Effector memory CD4-positive, alpha-beta T cell (primary cell): Measurements from ENCODE around the gene DGKG.

ENCODE experiments used
- DNase-seq, 3 donors: peaks; one replicate each; pipeline ENCODE4 v3.0.0-alpha.2; 2020
- H3K27ac ChIP-seq: 2 replicates; pipeline ENCODE4 v1.7.0; 2013; ENCODE audit warnings: mild to moderate bottlenecking, low read length, moderate library complexity; ENCODE audit not compliant: insufficient read depth, poor library complexity, severe bottlenecking
- H3K27me3 ChIP-seq: replicated peaks from 2 replicates; pipeline ENCODE4 v1.7.0; 2013; ENCODE audit warnings: mild to moderate bottlenecking, low read length; ENCODE audit not compliant: insufficient read depth, control insufficient read depth, poor library complexity, severe bottlenecking
- H3K36me3 ChIP-seq: 2 replicates; pipeline ENCODE4 v1.7.0; 2013; ENCODE audit warnings: mild to moderate bottlenecking, low read length, moderate library complexity; ENCODE audit not compliant: control insufficient read depth, insufficient read depth
- H3K4me1 ChIP-seq: 2 replicates; pipeline ENCODE4 v1.7.0; 2013; ENCODE audit warnings: low read length, mild to moderate bottlenecking; ENCODE audit not compliant: control insufficient read depth, insufficient read depth, poor library complexity, severe bottlenecking
- H3K4me3 ChIP-seq: 2 replicates; pipeline ENCODE4 v1.7.0; 2013; ENCODE audit warnings: low read length, low read depth, mild to moderate bottlenecking; ENCODE audit not compliant: insufficient read depth, poor library complexity, severe bottlenecking
- H3K9me3 ChIP-seq: 2 replicates; pipeline ENCODE4 v1.7.0; 2013; ENCODE audit warnings: mild to moderate bottlenecking, low read length, moderate library complexity; ENCODE audit not compliant: control insufficient read depth

DGKG gene

DNA sequence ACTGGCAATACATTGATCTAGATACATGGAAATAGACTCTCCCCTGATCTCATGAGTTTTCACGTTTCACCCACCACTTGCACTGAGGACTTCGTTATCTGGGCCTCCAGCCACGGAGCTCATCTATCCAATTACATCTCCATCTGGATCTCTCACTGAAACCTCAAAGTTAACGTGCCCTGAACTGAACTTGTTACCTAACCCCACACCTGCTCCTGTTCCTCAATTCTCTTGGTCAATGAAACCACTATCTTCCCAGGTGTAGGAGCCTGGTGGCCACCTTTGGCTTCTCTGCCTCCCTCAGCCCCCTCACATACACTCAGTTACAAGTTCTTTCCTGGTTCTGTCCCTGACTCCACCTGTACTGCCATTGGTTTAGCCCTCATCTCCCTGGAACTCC lies 9.7 kb downstream of the DGKG start:
- H3K36me3 ChIP-seq, result no peaks in the 10 kb centered on the region
- DNase-seq, result no peak
- no peak overlapping the region for H3K4me3 ChIP-seq
- H3K27me3 ChIP-seq, result no peaks in the 10 kb centered on the region
- H3K4me1 ChIP-seq, result no peaks in the 10 kb centered on the region
- no peak overlapping the region for H3K27ac ChIP-seq
- H3K9me3 ChIP-seq, result no peaks in the 10 kb centered on the region

DNA sequence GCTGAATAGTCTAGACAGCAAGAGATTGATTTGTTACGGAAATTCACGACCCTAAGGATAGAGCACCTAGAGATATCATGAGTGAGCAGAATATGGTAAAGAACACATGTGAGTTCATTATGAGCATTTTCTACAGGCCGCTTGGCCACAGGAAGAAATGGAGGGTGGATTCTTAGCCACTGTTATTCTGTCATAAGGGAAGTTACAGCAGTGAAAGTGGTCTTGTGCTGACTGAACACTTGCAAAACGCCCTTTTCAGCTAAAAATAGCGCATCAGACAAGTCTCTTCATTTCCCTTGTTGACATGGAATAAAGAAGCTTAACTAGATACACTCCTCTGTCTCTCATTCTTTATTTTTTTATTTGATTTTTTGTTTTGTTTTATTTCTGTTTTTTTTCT lies 19.8 kb downstream of the DGKG start:
- Histone ChIP-seq H3K27ac (no peak overlapping the region), H3K36me3 (no peaks in the 10 kb centered on the region), H3K9me3 (no peaks in the 10 kb centered on the region), H3K4me3 (no peak overlapping the region), H3K4me1 (no peaks in the 10 kb centered on the region), H3K27me3 (no peaks in the 10 kb centered on the region)
- no peak for DNase-seq

DNA sequence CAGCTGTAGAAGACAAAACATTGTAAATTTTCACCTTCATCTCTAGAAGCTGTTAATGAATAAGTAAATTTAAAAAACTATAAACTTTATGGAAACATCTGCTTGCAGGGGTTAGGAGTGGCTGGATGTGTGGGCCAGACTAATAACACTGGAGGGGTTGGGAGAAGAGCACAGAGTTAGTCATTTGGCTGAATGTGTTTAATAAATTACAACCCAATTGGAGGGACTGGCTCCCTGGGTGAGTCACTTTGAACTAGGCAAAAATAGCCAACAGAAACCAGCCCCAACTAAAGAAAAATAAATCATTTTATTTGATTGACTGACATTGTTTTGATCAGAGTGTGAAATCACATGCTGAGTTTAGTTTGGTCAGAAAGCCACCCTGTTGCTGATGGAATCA lies 21.8 kb downstream of the DGKG start:
- H3K27ac ChIP-seq, result no peak overlapping the region

DNA sequence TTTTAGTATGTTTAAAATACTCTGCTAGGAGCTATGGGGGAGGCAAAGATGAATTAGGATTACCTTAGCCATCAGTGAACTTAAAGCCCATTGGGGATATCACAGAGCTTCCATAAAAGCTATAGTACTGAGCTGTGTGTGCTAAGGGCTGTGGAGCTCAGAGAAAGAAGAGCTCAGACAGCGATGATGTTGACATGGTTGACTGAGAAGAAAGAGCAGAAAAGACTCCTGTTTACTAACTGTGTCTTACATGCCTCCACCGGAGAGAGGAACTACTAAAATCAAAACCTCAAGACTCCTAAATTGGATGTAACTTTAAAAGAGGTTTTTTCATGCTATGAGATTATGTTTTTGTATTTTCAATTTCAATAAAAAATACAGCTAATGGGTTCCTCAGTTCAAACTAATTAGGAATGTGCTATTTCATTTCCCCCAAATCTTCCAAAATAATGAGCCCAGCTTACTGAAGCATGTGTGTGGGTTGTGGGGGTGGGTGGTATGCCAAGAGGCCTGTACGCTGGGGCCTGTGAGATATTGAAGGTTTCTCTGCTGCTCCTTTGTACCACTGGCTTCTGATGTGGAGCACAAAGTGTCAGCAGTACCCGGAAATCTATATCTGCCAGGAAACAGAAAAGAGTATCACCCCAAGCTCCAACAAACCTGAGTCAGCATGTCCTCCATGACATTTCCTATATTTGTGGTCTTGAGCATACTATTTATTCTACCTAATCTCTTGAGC lies 22.7 kb downstream of the DGKG start:
- no peak overlapping the region for H3K4me3 ChIP-seq
- no peak overlapping the region for H3K27ac ChIP-seq

More for the DNA sequence above, 21.8 kb downstream of the DGKG start:
- no peaks in the 10 kb centered on the region for H3K9me3 ChIP-seq
- no peaks in the 10 kb centered on the region for H3K36me3 ChIP-seq
- H3K4me1 ChIP-seq, result no peaks in the 10 kb centered on the region
- H3K4me3 ChIP-seq, result no peak overlapping the region
- no peaks in the 10 kb centered on the region for H3K27me3 ChIP-seq
- no peak for DNase-seq

DNA sequence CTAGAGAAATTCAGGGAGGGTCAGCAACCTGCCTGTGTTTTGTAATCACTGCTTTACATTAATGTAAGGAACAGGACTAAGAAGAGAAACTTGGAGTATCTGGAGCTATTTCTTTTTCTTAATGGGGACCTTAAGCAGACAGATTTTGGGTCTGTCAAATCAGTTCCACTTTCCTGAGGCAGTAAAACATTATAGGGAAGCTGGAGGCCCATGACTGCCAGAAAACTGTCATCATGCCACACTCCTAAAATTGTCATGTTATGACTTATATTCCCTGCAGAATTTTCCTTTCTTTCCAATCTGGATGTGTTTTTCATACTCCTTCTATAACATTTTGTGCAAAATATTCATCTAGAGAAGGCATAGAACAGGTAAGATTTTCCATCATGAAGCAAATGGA lies 28.8 kb downstream of the DGKG start:
- H3K27me3 ChIP-seq, result no peaks in the 10 kb centered on the region
- no peak overlapping the region for H3K27ac ChIP-seq
- no peak for DNase-seq
- H3K9me3 ChIP-seq, result no peaks in the 10 kb centered on the region
- H3K4me1 ChIP-seq, result no peaks in the 10 kb centered on the region
- H3K36me3 ChIP-seq, result no peaks in the 10 kb centered on the region
- no peak overlapping the region for H3K4me3 ChIP-seq

More for the DNA sequence above, 22.7 kb downstream of the DGKG start:
- Histone ChIP-seq H3K4me1 (no peaks in the 10 kb centered on the region), H3K36me3 (no peaks in the 10 kb centered on the region), H3K27me3 (no peaks in the 10 kb centered on the region), H3K9me3 (no peaks in the 10 kb centered on the region)
- no peak for DNase-seq

DNA sequence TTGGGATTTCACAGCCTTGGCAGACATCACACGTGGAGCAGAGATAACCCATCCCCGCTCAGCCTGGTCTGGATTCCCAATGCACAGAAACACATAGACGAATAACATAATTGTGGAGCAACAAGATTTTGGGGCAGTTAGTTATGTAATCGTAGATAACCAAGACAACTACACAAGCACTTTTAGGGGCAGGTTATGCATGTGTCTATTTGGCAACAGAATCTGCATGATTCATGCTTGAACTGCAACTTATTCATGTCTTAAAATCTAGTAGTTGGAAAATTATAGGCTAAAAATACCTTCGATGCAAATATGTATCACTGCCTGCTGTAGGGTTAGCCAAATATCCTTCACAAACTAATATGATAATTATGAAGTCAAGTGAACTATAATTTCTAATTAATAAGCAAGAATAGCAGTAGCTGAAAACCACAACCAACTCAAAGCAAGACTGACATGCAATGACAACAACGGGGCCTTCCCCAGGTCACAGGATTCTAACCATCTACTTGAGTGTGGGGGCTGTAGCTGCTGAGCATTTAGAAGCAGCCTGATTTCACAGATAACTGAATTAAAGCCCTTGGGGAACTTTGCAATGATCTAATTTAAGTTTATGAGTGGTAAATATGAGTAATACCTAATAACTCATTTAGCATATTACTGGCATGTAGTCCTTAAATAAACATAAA lies 31.1 kb downstream of the DGKG start:
- H3K4me3 ChIP-seq, result no peak overlapping the region
- no peak for DNase-seq
- H3K4me1 ChIP-seq, result no peaks in the 10 kb centered on the region
- no peak overlapping the region for H3K27ac ChIP-seq
- H3K27me3 ChIP-seq, result no peaks in the 10 kb centered on the region
- no peaks in the 10 kb centered on the region for H3K9me3 ChIP-seq
- no peaks in the 10 kb centered on the region for H3K36me3 ChIP-seq

DNA sequence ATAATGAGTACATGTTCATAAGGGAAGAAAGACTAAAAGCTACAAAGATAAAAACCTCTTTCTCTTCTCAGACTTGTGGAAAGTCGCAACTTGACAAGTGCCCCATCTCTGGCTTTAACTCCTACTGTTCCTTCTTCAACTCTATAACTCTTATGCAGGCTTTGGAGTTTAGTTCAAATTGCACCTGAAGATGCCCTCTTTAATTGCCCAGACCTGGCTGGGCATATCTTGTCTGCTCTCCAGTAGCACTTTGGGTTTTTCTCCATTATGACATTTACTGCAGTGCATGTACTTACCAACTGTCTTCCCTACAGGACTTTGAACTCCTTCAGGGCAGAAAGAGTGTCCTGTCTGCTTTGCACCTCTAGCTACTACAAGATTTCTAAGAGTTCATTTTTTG lies 32.4 kb downstream of the DGKG start:
- no peak for DNase-seq
- Histone ChIP-seq H3K36me3 (no peaks in the 10 kb centered on the region), H3K27ac (no peak overlapping the region), H3K4me1 (no peaks in the 10 kb centered on the region), H3K9me3 (no peaks in the 10 kb centered on the region), H3K27me3 (no peaks in the 10 kb centered on the region), H3K4me3 (no peak overlapping the region)

DNA sequence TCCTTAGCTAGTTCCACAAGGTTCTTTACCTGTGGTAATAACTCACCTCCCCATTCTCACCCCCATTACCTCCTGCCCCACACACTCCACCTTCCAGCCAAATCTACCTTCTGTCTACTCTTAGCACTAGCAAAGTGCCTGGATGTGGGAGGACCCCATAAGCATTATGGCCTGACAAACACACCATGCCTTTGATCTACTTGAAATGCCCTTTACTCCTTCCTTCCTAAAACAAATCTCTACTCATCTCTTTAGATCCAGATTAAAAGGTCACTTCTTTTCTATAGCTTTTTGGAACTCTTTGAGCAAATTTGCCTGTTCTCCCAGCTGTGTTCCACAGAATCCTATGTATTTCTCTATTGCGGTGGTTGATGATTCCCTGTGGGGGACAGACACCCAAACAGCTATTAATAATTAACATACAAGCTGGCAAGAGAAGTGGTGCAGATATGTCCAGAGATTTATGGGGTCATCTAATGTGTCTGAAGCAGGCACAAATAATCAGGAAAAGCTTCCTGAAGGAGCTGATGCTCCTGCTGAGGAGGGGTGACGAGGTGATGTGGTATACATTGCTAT lies 34.0 kb downstream of the DGKG start:
- Histone ChIP-seq H3K4me3 (no peak overlapping the region), H3K9me3 (no peaks in the 10 kb centered on the region), H3K4me1 (no peaks in the 10 kb centered on the region), H3K36me3 (no peaks in the 10 kb centered on the region), H3K27me3 (no peaks in the 10 kb centered on the region), H3K27ac (no peak overlapping the region)
- no peak for DNase-seq

DNA sequence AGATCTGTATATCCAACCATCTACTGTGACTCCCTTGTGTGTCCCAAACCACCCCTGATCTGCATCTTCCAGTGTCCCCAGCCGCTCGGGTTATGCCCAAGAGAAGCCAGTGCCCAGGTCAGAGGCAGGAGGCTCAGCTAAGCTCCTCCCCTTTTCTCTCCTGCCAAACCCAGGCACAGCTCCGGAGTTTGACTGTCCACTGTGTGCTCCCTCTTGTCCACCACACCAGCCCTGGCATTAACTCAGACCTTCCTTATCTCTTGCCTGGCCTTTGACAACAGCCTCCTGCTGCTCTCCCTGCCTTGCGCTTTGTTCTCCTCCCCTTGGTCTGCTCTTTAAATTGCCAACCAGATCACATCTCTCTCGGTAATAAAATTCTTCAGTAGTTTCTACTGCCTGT lies 39.3 kb downstream of the DGKG start:
- Histone ChIP-seq H3K36me3 (no peaks in the 10 kb centered on the region), H3K4me1 (no peaks in the 10 kb centered on the region), H3K27ac (no peak overlapping the region), H3K27me3 (no peaks in the 10 kb centered on the region), H3K4me3 (no peak overlapping the region), H3K9me3 (no peaks in the 10 kb centered on the region)
- no peak for DNase-seq

DNA sequence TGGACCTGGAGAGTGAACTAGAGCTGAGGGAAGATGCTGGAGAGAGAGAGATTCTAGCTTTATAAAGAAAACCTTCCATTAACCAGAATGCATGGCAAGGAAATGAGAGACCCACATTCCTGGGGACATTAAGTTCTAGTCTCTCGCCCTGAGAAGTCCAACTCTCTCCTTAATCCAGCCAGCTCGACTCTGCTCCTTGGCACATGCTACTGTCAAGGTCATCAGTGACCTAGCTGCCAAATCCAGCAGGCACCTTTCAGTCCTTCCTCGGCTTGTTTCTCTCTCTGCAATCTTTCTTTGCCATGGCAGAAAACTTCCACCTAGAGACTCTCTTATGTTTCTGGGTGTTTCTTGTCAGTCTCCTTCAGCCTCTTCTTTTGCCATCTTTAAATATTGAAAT lies 40.3 kb downstream of the DGKG start:
- Histone ChIP-seq H3K4me3 (no peak overlapping the region), H3K9me3 (no peaks in the 10 kb centered on the region), H3K27me3 (no peaks in the 10 kb centered on the region), H3K4me1 (no peaks in the 10 kb centered on the region), H3K27ac (no peak overlapping the region), H3K36me3 (no peaks in the 10 kb centered on the region)
- no peak for DNase-seq
